DOHH2 (cell line): Measurements from ENCODE around the gene RP2.

Experiments
- H3F3A ChIP-seq: fragments of 200-600 bp; sonication (generic), shearing (Covaris generic); 2 replicates; pipeline ENCODE4 v1.6.0; 2016; ENCODE audit warnings: antibody characterized with exemption, mild to moderate bottlenecking; ENCODE audit not compliant: control insufficient read depth, insufficient read depth
- H3K27ac ChIP-seq: fragments of 200-600 bp; sonication (generic); 2 replicates; pipeline ENCODE4 v1.5.1; 2014; ENCODE audit warnings: low read depth, mild to moderate bottlenecking, low read length, moderate library complexity
- H3K27me3 ChIP-seq: fragments of 200-600 bp; sonication (generic); 2 replicates; pipeline ENCODE4 v1.6.1; 2014; ENCODE audit warnings: mild to moderate bottlenecking, low read length, mixed read lengths; ENCODE audit not compliant: control insufficient read depth
- H3K36me3 ChIP-seq: fragments of 200-600 bp; sonication (generic); 2 replicates; pipeline ENCODE4 v1.6.1; 2014; ENCODE audit warnings: mild to moderate bottlenecking, low read length, moderate library complexity, mixed read lengths; ENCODE audit not compliant: control insufficient read depth
- H3K4me1 ChIP-seq: fragments of 200-600 bp; sonication (generic); 2 replicates; pipeline ENCODE4 v1.6.1; 2014; ENCODE audit warnings: mild to moderate bottlenecking, low read length, mixed read lengths; ENCODE audit not compliant: control insufficient read depth
- H3K4me2 ChIP-seq: fragments of 200-600 bp; sonication (generic); 2 replicates; pipeline ENCODE4 v1.6.0; 2014; ENCODE audit warnings: mild to moderate bottlenecking, low read length, moderate library complexity
- H3K4me3 ChIP-seq: fragments of 200-600 bp; sonication (generic); 2 replicates; pipeline ENCODE4 v1.5.1; 2014; ENCODE audit warnings: mild to moderate bottlenecking, low read length, mixed read lengths
- H3K79me2 ChIP-seq: fragments of 200-600 bp; sonication (generic); 2 replicates; pipeline ENCODE4 v1.6.1; 2014; ENCODE audit warnings: mild to moderate bottlenecking, low read length, mixed read lengths; ENCODE audit not compliant: control insufficient read depth
- H3K9me2 ChIP-seq: fragments of 200-600 bp; sonication (generic); replicated peaks from 2 replicates; pipeline ENCODE4 v1.6.1; 2014; ENCODE audit warnings: mild to moderate bottlenecking, low read length, mixed read lengths; ENCODE audit not compliant: control insufficient read depth
- H3K9me3 ChIP-seq: fragments of 200-600 bp; sonication (generic); 2 replicates; pipeline ENCODE4 v1.6.1; 2014; ENCODE audit warnings: antibody characterized with exemption, low read length, mixed read lengths; ENCODE audit not compliant: control insufficient read depth, insufficient read depth
- H4K20me1 ChIP-seq: fragments of 200-600 bp; sonication (generic); 2 replicates; pipeline ENCODE4 v1.6.0; 2014; ENCODE audit warnings: low read depth, mild to moderate bottlenecking, antibody characterized with exemption, low read length, moderate library complexity; ENCODE audit not compliant: control insufficient read depth, insufficient read depth
- CTCF ChIP-seq: fragments of 200-600 bp; sonication (generic); IDR thresholded peaks from one replicate; pipeline ENCODE4 v1.5.1; 2014; ENCODE audit warnings: antibody characterized with exemption, mild to moderate bottlenecking, low read depth, low read length; ENCODE audit not compliant: poor library complexity, severe bottlenecking
- EZH2phosphoT487 ChIP-seq: fragments of 200-600 bp; sonication (generic); IDR thresholded peaks from 2 replicates; pipeline ENCODE4 v1.6.1; 2017; ENCODE audit warnings: borderline replicate concordance, mild to moderate bottlenecking, antibody characterized with exemption, low read length, moderate library complexity, mixed read lengths

RP2 gene

DNA sequence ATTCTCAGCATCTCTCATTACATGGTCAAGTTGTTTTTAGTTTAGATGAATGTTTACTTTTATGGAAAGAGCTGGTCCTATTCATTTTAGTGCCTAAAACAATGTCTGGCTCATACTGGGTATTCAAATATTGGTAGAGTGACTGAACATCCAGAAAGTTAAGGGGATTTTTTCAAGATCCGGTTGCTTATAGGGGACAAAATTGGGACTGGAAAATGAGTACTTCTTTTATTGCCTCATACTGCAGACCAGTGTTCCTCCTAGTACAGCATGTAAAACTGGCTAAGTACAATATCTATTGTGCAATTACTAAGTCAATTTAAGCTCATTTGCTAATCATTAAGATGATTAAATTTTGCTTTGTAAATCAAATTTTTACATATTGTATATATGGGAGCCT lies 13.9 kb downstream of the RP2 start:
- Histone ChIP-seq H3K27me3 (no peaks in the 10 kb centered on the region), H3K4me1 (no peaks in the 10 kb centered on the region), H3K36me3 (peaks cover 8% of the 10 kb centered on the region; the same call in 1 of the 2 replicates), H3K4me2 (no peak overlapping the region), H4K20me1 (no peaks in the 10 kb centered on the region), H3K9me2 (no peaks in the 10 kb centered on the region), H3K4me3 (no peak overlapping the region), H3K27ac (no peak overlapping the region), H3K9me3 (no peaks in the 10 kb centered on the region), H3K79me2 (peaks cover 60% of the 10 kb centered on the region), H3F3A (no peaks in the 10 kb centered on the region)
- TF ChIP-seq CTCF: no peak

GRCh38 chrX:46856483-46856882 lies 19.6 kb downstream of the RP2 start:
- H3K36me3 ChIP-seq: peaks cover 14% of the 10 kb centered on the region
- no peaks in the 10 kb centered on the region for H3K9me3 ChIP-seq
- no peak overlapping the region for H3K4me2 ChIP-seq
- H3K79me2 ChIP-seq: peaks cover 13% of the 10 kb centered on the region
- no peaks in the 10 kb centered on the region for H3F3A ChIP-seq
- no peaks in the 10 kb centered on the region for H3K27me3 ChIP-seq
- H3K4me1 ChIP-seq: no peaks in the 10 kb centered on the region
- H3K27ac ChIP-seq: no peak overlapping the region
- no peak overlapping the region for H3K4me3 ChIP-seq
- H3K9me2 ChIP-seq: no peaks in the 10 kb centered on the region
- TF ChIP-seq CTCF: no peak
- TF ChIP-seq EZH2phosphoT487: no peak
- no peaks in the 10 kb centered on the region for H4K20me1 ChIP-seq

DNA sequence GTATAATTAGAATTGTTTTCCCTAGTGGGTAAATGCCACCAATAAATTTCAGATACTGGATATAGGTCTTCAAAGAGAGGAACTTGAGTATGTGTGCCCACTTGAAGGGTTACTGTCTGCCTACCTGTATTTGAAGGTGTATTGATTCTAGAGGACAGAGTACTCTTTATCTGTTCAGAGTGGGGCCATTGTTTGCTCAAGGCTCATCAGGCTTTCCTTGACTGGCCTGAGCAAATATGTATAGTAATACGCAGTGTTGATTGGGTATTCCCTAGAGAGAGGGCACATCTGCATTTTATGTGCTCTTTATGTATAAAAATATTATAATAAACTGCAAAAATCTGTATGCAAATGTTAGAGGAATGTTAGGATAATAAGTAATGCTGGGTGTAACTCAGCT lies 23.7 kb downstream of the RP2 start:
- Histone ChIP-seq H3K4me1 (no peaks in the 10 kb centered on the region), H3K9me2 (no peaks in the 10 kb centered on the region), H3K27ac (no peak overlapping the region), H3K79me2 (peaks cover 6% of the 10 kb centered on the region), H3K4me3 (no peak overlapping the region), H3K27me3 (no peaks in the 10 kb centered on the region), H3F3A (no peaks in the 10 kb centered on the region), H3K9me3 (no peaks in the 10 kb centered on the region), H3K4me2 (no peak overlapping the region), H4K20me1 (no peaks in the 10 kb centered on the region), H3K36me3 (peaks cover 12% of the 10 kb centered on the region)
- no peak for TF ChIP-seq CTCF
- TF ChIP-seq EZH2phosphoT487: no peak

- Histone ChIP-seq H3K27ac (no peak overlapping the region), H3K36me3 (peaks cover 9% of the 10 kb centered on the region; the same call in 1 of the 2 replicates), H3K4me2 (no peak overlapping the region), H3K4me1 (no peaks in the 10 kb centered on the region), H3K79me2 (no peaks in the 10 kb centered on the region), H3K9me2 (no peaks in the 10 kb centered on the region), H3K9me3 (no peaks in the 10 kb centered on the region), H3F3A (no peaks in the 10 kb centered on the region), H3K4me3 (no peak overlapping the region), H4K20me1 (no peaks in the 10 kb centered on the region), H3K27me3 (no peaks in the 10 kb centered on the region)
- TF ChIP-seq CTCF: no peak
- no peak for TF ChIP-seq EZH2phosphoT487
Measured at GRCh38 chrX:46863072-46863471, 26.2 kb downstream of the RP2 start.
